H1 (cell line): ENCODE data around the gene PRDX2. TPM values are rescaled to one million over a fixed set of nuclear protein-coding genes. Genes with fewer than 3 reads are reported as not detected.

Source experiments
- CTCF ChIA-PET: fragments of 300-600 bp; sonication (Branson Sonifier 250); formaldehyde crosslinking; loops from one replicate; lab custom pipeline; 2021; ENCODE audit not compliant: partially characterized antibody; lab: Charles Lee
- POLR2A ChIA-PET: fragments of 300-600 bp; sonication (Branson Sonifier 250); formaldehyde crosslinking; loops from one replicate; lab custom pipeline; 2021; ENCODE audit warnings: inconsistent platforms; ENCODE audit not compliant: partially characterized antibody; lab: Charles Lee
- DNase-seq, 2 experiments: peaks; one replicate each; pipeline versions ENCODE4 v3.0.0 to v3.0.0-alpha.2; 2010 to 2022; ENCODE audit warnings: low spot score in 2 of 2, low read depth in 1 of 2, mixed read lengths in 1 of 2
- FAIRE-seq: peaks from 2 replicates; lab custom pipeline; 2011; peaks lifted over from hg19 to GRCh38; lab: Jason Lieb, UNC
- H2AFZ ChIP-seq: 2 replicates; pipeline ENCODE4 v1.8.1; 2012; ENCODE audit warnings: low read length, inconsistent platforms
- H2AK5ac ChIP-seq: 2 replicates; pipeline ENCODE4 v1.6.1; 2013; ENCODE audit warnings: low read depth, low read length
- H2BK120ac ChIP-seq: replicated peaks from 2 replicates; pipeline ENCODE3; 2013; ENCODE audit warnings: low read depth, low read length, inconsistent platforms
- H2BK12ac ChIP-seq: 2 replicates; pipeline ENCODE4 v1.6.1; 2013; ENCODE audit warnings: low read depth, low read length
- H2BK15ac ChIP-seq: 2 replicates; pipeline ENCODE4 v1.6.1; 2013; ENCODE audit warnings: low read length
- H2BK20ac ChIP-seq: 2 replicates; pipeline ENCODE4 v1.6.1; 2013; ENCODE audit warnings: low read length
- H2BK5ac ChIP-seq: 2 replicates; pipeline ENCODE4 v1.6.1; 2013; ENCODE audit warnings: low read depth, low read length
- H3K14ac ChIP-seq: 2 replicates; pipeline ENCODE4 v1.6.1; 2013; ENCODE audit warnings: inconsistent platforms; ENCODE audit not compliant: insufficient read length
- H3K18ac ChIP-seq: 2 replicates; pipeline ENCODE4 v1.6.1; 2013; ENCODE audit warnings: low read length; ENCODE audit errors: extremely low read depth
- H3K23ac ChIP-seq: 2 replicates; pipeline ENCODE4 v1.6.1; 2013; ENCODE audit warnings: inconsistent platforms; ENCODE audit not compliant: insufficient read length
- H3K23me2 ChIP-seq: 2 replicates; pipeline ENCODE4 v1.6.1; 2013; ENCODE audit warnings: low read depth, low read length
- H3K27ac ChIP-seq: 2 replicates; pipeline ENCODE4 v1.6.1; 2011; ENCODE audit warnings: low read depth, low read length, inconsistent platforms
- H3K27me3 ChIP-seq, 4 experiments: replicated peaks in 1 of 4; 1 replicate in 1 of 4; 2 replicates in 3 of 4; pipeline versions ENCODE4 v1.6.1 to v1.8.1; 2011 to 2013; ENCODE audit warnings: low read length in 3 of 4, mild to moderate bottlenecking in 3 of 4, inconsistent platforms in 2 of 4, mixed read lengths in 2 of 4, moderate library complexity in 1 of 4; ENCODE audit not compliant: control insufficient read depth in 3 of 4, insufficient read depth in 3 of 4; ENCODE audit errors: extremely low read depth in 1 of 4
- H3K36me3 ChIP-seq, 4 experiments: 2 replicates each; pipeline versions ENCODE4 v1.6.1 to v1.8.1; 2011 to 2013; ENCODE audit warnings: mild to moderate bottlenecking in 4 of 4, low read length in 3 of 4, moderate library complexity in 2 of 4, control low read depth in 1 of 4, inconsistent platforms in 1 of 4; ENCODE audit not compliant: insufficient read depth in 4 of 4, control insufficient read depth in 2 of 4
- H3K4ac ChIP-seq: replicated peaks from 2 replicates; pipeline ENCODE3; 2013; ENCODE audit warnings: low read length, low read depth, mixed read lengths, inconsistent platforms; ENCODE audit not compliant: insufficient read length
- H3K4me1 ChIP-seq, 4 experiments: replicated peaks in 1 of 4; 1 replicate in 1 of 4; 2 replicates in 3 of 4; pipeline versions ENCODE4 v1.6.1 to v1.8.1; 2011 to 2013; ENCODE audit warnings: low read length in 3 of 4, inconsistent platforms in 2 of 4, mixed read lengths in 1 of 4; ENCODE audit not compliant: insufficient read depth in 4 of 4, control insufficient read depth in 3 of 4
- H3K4me2 ChIP-seq, 2 experiments: 2 replicates each; pipeline versions ENCODE4 v1.6.1 to v1.8.1; 2011 to 2013; ENCODE audit warnings: low read depth in 2 of 2, low read length in 2 of 2, control low read depth in 1 of 2, inconsistent platforms in 1 of 2, mild to moderate bottlenecking in 1 of 2; ENCODE audit not compliant: insufficient read depth in 1 of 2
- H3K4me3 ChIP-seq, 4 experiments: fragments of 200-600, 300-600 bp in 1 of 4; sonication (generic), shearing (Covaris generic), sonication (Bioruptor Twin) in 1 of 4; 2 replicates each; pipeline versions ENCODE4 v1.5.1 to v1.8.1; 2011 to 2016; ENCODE audit warnings: low read length in 4 of 4, low read depth in 3 of 4, control low read depth in 2 of 4, inconsistent platforms in 2 of 4, mild to moderate bottlenecking in 2 of 4, mixed read lengths in 1 of 4, moderate library complexity in 1 of 4; ENCODE audit not compliant: insufficient read depth in 2 of 4; ENCODE audit errors: extremely low read depth in 1 of 4
- H3K56ac ChIP-seq: replicated peaks from 2 replicates; pipeline ENCODE3; 2013; ENCODE audit warnings: low read depth, mild to moderate bottlenecking, mixed read lengths, low read length, inconsistent platforms; ENCODE audit not compliant: insufficient read length
- H3K79me1 ChIP-seq: 2 replicates; pipeline ENCODE4 v1.6.1; 2013; ENCODE audit warnings: low read depth, low read length, control low read depth
- H3K79me2 ChIP-seq, 2 experiments: 2 replicates each; pipeline versions ENCODE4 v1.6.1 to v1.8.1; 2012 to 2013; ENCODE audit warnings: low read length in 2 of 2, mild to moderate bottlenecking in 2 of 2, inconsistent platforms in 1 of 2; ENCODE audit not compliant: insufficient read depth in 2 of 2, control insufficient read depth in 1 of 2
- H3K9ac ChIP-seq, 4 experiments: replicated peaks in 1 of 4; 1 replicate in 1 of 4; 2 replicates in 3 of 4; pipeline versions ENCODE4 v1.6.1 to v1.8.1; 2011 to 2013; ENCODE audit warnings: low read depth in 3 of 4, low read length in 3 of 4, control low read depth in 2 of 4, mild to moderate bottlenecking in 2 of 4, moderate library complexity in 2 of 4, inconsistent platforms in 1 of 4; ENCODE audit errors: extremely low read depth in 1 of 4
- H3K9me3 ChIP-seq, 2 experiments: 2 replicates each; pipeline versions ENCODE4 v1.6.1 to v1.8.1; 2012 to 2013; ENCODE audit warnings: mild to moderate bottlenecking in 2 of 2, moderate library complexity in 2 of 2, control low read depth in 1 of 2, inconsistent platforms in 1 of 2, low read depth in 1 of 2, low read length in 1 of 2, mixed read lengths in 1 of 2; ENCODE audit not compliant: insufficient read depth in 2 of 2
- H4K20me1 ChIP-seq, 2 experiments: replicated peaks in 1 of 2; 2 replicates each; pipeline versions ENCODE3 to v1.8.1; 2011 to 2013; ENCODE audit warnings: inconsistent platforms in 2 of 2, low read length in 2 of 2, mild to moderate bottlenecking in 1 of 2; ENCODE audit not compliant: insufficient read depth in 2 of 2, control insufficient read depth in 1 of 2
- H4K5ac ChIP-seq: 2 replicates; pipeline ENCODE4 v1.6.1; 2013; ENCODE audit warnings: low read length, low read depth, mixed read lengths, inconsistent platforms; ENCODE audit not compliant: insufficient read length
- H4K8ac ChIP-seq: 2 replicates; pipeline ENCODE4 v1.8.0; 2013; ENCODE audit warnings: mild to moderate bottlenecking, moderate library complexity, low read length, inconsistent platforms; ENCODE audit not compliant: insufficient read depth; ENCODE audit errors: extremely low read depth
- H4K91ac ChIP-seq: replicated peaks from 2 replicates; pipeline ENCODE3; 2013; ENCODE audit warnings: low read length, mixed read lengths, inconsistent platforms; ENCODE audit not compliant: insufficient read length
- WGBS, 2 experiments: shearing (Covaris generic) in 1 of 2; methylation state at CpG; one replicate each; pipeline versions ENCODE4 v1.1.6 to v1.1.7; 2013 to 2015; ENCODE audit warnings: low lambda C conversion rate in 2 of 2, mixed read lengths in 2 of 2, inconsistent platforms in 1 of 2, low coverage in 1 of 2, missing lambda C conversion rate in 1 of 2; ENCODE audit not compliant: insufficient replicate concordance in 2 of 2, insufficient coverage in 1 of 2, insufficient read length in 1 of 2; ENCODE audit errors: extremely low coverage in 1 of 2, missing lambda C conversion rate in 1 of 2; 5-methylcytosine and 5-hydroxymethylcytosine counted together
- polyA plus RNA-seq, 7 experiments: library from polyadenylated mRNA; depleted of rRNA in 3 of 7; stranded (reverse) in 5 of 7; unstranded in 2 of 7; fragments of >200 nt in 5 of 7; fragments of 200-250 nt in 2 of 7; gene quantifications; 1 replicate in 5 of 7; 2 replicates in 1 of 7; 4 replicates in 1 of 7; pipeline versions ENCODE4 v1.2.1 to v1.2.3, GENCODE V29; 2011 to 2013; ENCODE audit warnings: missing spikeins in 2 of 7, mixed read lengths in 2 of 7
- total RNA-seq: library from RNA; stranded (reverse); fragmentation: NEBNext Ultra II Directional; extraction: Animal tissue kit (Norgen Biotek cat#: 25700); gene quantifications from 2 replicates; pipeline ENCODE4 v1.2.1, GENCODE V29; 2021

Gene PRDX2
- total and polyA plus RNA-seq, 2 of the 8 experiments (the other 6 are each of a cell fraction or from before 2014, with no cell fraction given): 380 to 748 TPM

- peak overlapping the region; percentile 15 for H4K91ac ChIP-seq
- peaks cover 0 to 18% (median 13%) of the 10 kb centered on the region in 4 experiments; a peak in 5 of 7 replicates for H3K27me3 ChIP-seq
- H2BK12ac ChIP-seq: no peak overlapping the region; the same call in 1 of the 2 replicates
- FAIRE-seq: no peak
- H3K4me3 ChIP-seq: peak overlapping the region; percentile 36 to 71 (median 53); a peak in 6 of 8 replicates
- CTCF ChIA-PET: interaction anchor here (0.5 to 4.5 kb wide), 6 partner anchors 11 to 88 kb away, joined by 3 to 39 read pairs (median 6); partner anchors contain the start of genes PRDX2 and THSD8
- WGBS, 2 experiments: 15% methylated on average over 9 of the region's 12 CpGs; no CpG with 5 or more reads in 1 of the 2 experiments
- peak overlapping the region; percentile 82; the same call in 1 of the 2 replicates for H2BK20ac ChIP-seq
- no peak overlapping the region for H2AK5ac ChIP-seq
- no peaks in the 10 kb centered on the region for H3K9me3 ChIP-seq
- peak overlapping the region; percentile 85 for H3K18ac ChIP-seq
- DNase-seq: no peak
- no peak overlapping the region for H4K5ac ChIP-seq
- no peaks in the 10 kb centered on the region; the same call in 1 of the 2 replicates for H3K79me1 ChIP-seq
- H3K14ac ChIP-seq: no peak overlapping the region
- H3K9ac ChIP-seq: 0 out of 7 replicates have a peak overlapping the region, but pooled peaks of 2 of the 4 experiments have one; percentile 29 to 38
- H3K27ac ChIP-seq: no peak overlapping the region
- H3K4me2 ChIP-seq: peak overlapping the region; percentile 70 to 74
- no peaks in the 10 kb centered on the region for H3K36me3 ChIP-seq
- H2AFZ ChIP-seq: no peak overlapping the region
- peak overlapping the region; percentile 23; the same call in 1 of the 2 replicates for H2BK15ac ChIP-seq
- POLR2A ChIA-PET: interaction anchor here (0.6 to 5.5 kb wide), 13 partner anchors 11 to 91 kb away, joined by 3 to 44 read pairs (median 4); partner anchors contain the start of genes GET3, HOOK2, RNASEH2A and TNPO2
- H2BK5ac ChIP-seq: 0 out of 2 replicates have a peak overlapping the region, but pooled peaks have one; percentile 60
- H2BK120ac ChIP-seq: no peak overlapping the region
- H3K4ac ChIP-seq: peak overlapping the region; percentile 6
- no peak overlapping the region for H3K23ac ChIP-seq
- no peak overlapping the region for H4K8ac ChIP-seq
- H3K56ac ChIP-seq: no peak overlapping the region
- H4K20me1 ChIP-seq: peaks cover 0 to 1% of the 10 kb centered on the region in 2 experiments
- no peaks in the 10 kb centered on the region for H3K79me2 ChIP-seq
- H3K23me2 ChIP-seq: peaks cover 33% of the 10 kb centered on the region
- peaks cover 12 to 36% (median 21%) of the 10 kb centered on the region in 4 experiments for H3K4me1 ChIP-seq
Measured at GRCh38 chr19:12788682-12789097, 12.9 kb downstream of the PRDX2 start.
